B cell (primary cell): ENCODE measurements around the gene NUB1. TPM values are rescaled to one million over a fixed set of nuclear protein-coding genes. Genes with fewer than 3 reads are reported as not detected.

ENCODE experiments used
- ATAC-seq: fragments of 200-7000 bp; cut with Tn5 transposase; one replicate; pipeline ENCODE4 v1.10.0; 2021; ENCODE audit warnings: low read depth, mild to moderate bottlenecking, moderate number of reproducible peaks, moderate library complexity
- CTCF ChIA-PET: fragments of 350-600 bp; sonication (Branson Sonifier 250); formaldehyde crosslinking; loops from one replicate; lab custom pipeline; 2021; ENCODE audit warnings: antibody characterized with exemption, inconsistent platforms; lab: Charles Lee
- POLR2A ChIA-PET: fragments of 350-600 bp; sonication (Branson Sonifier 250); formaldehyde crosslinking; loops from one replicate; lab custom pipeline; 2021; ENCODE audit warnings: antibody characterized with exemption; lab: Charles Lee
- DNase-seq: peaks from one replicate; pipeline ENCODE4 v3.0.0; 2013
- H2AFZ ChIP-seq: 2 replicates; pipeline ENCODE4 v1.6.1; 2012; ENCODE audit warnings: mild to moderate bottlenecking, low read depth, low read length; ENCODE audit not compliant: insufficient read depth, poor library complexity, severe bottlenecking
- H3K27ac ChIP-seq, 2 donors: 1 replicate in 1 of 2; 2 replicates in 1 of 2; pipeline ENCODE4 v1.5.1; 2012 to 2013; ENCODE audit warnings: low read length in 2 of 2, mild to moderate bottlenecking in 2 of 2, moderate library complexity in 1 of 2
- H3K27me3 ChIP-seq, 4 experiments: fragments of 200-600 bp in 1 of 4; sonication (generic) in 1 of 4; replicated peaks in 1 of 4; 1 replicate in 2 of 4; 2 replicates in 2 of 4; pipeline versions ENCODE4 v1.6.1 to v1.7.0; 2013 to 2016; ENCODE audit warnings: low read length in 3 of 4, mild to moderate bottlenecking in 2 of 4, mixed read lengths in 1 of 4, moderate library complexity in 1 of 4; ENCODE audit not compliant: insufficient read depth in 4 of 4, control insufficient read depth in 3 of 4; ENCODE audit errors: control extremely low read depth in 1 of 4
- H3K36me3 ChIP-seq, 2 experiments: replicated peaks in 1 of 2; 1 replicate in 1 of 2; 2 replicates in 1 of 2; pipeline versions ENCODE4 v1.6.1 to v1.7.1; 2013; ENCODE audit warnings: low read length in 1 of 2; ENCODE audit not compliant: insufficient read depth in 2 of 2, control insufficient read depth in 1 of 2; ENCODE audit errors: control extremely low read depth in 1 of 2, extremely low read depth in 1 of 2
- H3K4me1 ChIP-seq, 2 donors: fragments of 200-600 bp in 1 of 2; sonication (generic) in 1 of 2; 1 replicate in 1 of 2; 2 replicates in 1 of 2; pipeline versions ENCODE4 v1.5.1 to v1.6.1; 2013 to 2017; ENCODE audit warnings: low read length in 2 of 2; ENCODE audit not compliant: control insufficient read depth in 2 of 2, insufficient read depth in 2 of 2
- H3K4me2 ChIP-seq: replicated peaks from 2 replicates; pipeline ENCODE3; 2012; ENCODE audit warnings: mild to moderate bottlenecking, low read depth, low read length; ENCODE audit not compliant: poor library complexity, severe bottlenecking
- H3K4me3 ChIP-seq, 5 experiments: fragments of 200-600 bp in 1 of 5; sonication (generic) in 1 of 5; 1 replicate in 3 of 5; 2 replicates in 2 of 5; pipeline versions ENCODE4 v1.5.1 to v1.7.0; 2011 to 2016; ENCODE audit warnings: low read length in 4 of 5, mild to moderate bottlenecking in 4 of 5, low read depth in 2 of 5, control low read depth in 1 of 5, moderate library complexity in 1 of 5; ENCODE audit not compliant: insufficient read depth in 1 of 5; ENCODE audit errors: control extremely low read depth in 1 of 5, extremely low read depth in 1 of 5
- H3K79me2 ChIP-seq: fragments of 200-600 bp; sonication (generic); one replicate; pipeline ENCODE4 v1.6.0; 2016; ENCODE audit warnings: low read length; ENCODE audit not compliant: control insufficient read depth, insufficient read depth
- H3K9ac ChIP-seq: fragments of 200-600 bp; sonication (generic); 2 replicates; pipeline ENCODE4 v1.6.1; 2017; ENCODE audit warnings: mild to moderate bottlenecking, low read length, moderate library complexity
- H3K9me3 ChIP-seq, 3 donors: one replicate each; pipeline versions ENCODE4 v1.6.1 to v1.7.1; 2013; ENCODE audit warnings: low read length in 2 of 3; ENCODE audit not compliant: control insufficient read depth in 2 of 3, insufficient read depth in 1 of 3; ENCODE audit errors: control extremely low read depth in 1 of 3
- H4K20me1 ChIP-seq: 2 replicates; pipeline ENCODE4 v1.6.0; 2012; ENCODE audit warnings: mild to moderate bottlenecking, low read length; ENCODE audit not compliant: insufficient read depth, control insufficient read depth, poor library complexity, severe bottlenecking
- H3K27ac Mint-ChIP-seq: one replicate; pipeline ENCODE4 v1.8.0; 2021; ENCODE audit warnings: mixed read lengths
- H3K27me3 Mint-ChIP-seq: one replicate; pipeline ENCODE4 v1.8.0; 2021; ENCODE audit warnings: mixed read lengths
- H3K4me1 Mint-ChIP-seq: one replicate; pipeline ENCODE4 v1.8.0; 2021; ENCODE audit warnings: mixed read lengths
- H3K4me3 Mint-ChIP-seq: one replicate; pipeline ENCODE4 v1.8.0; 2021; ENCODE audit warnings: mixed read lengths
- H3K9me3 Mint-ChIP-seq: one replicate; pipeline ENCODE4 v1.8.0; 2022; ENCODE audit warnings: mixed read lengths; ENCODE audit not compliant: insufficient read depth
- CTCF ChIP-seq: fragments of 200-600 bp; IDR thresholded peaks from one replicate; pipeline ENCODE4 v1.8.0; 2022; ENCODE audit warnings: antibody characterized with exemption, mild to moderate bottlenecking
- EZH2 ChIP-seq: IDR thresholded peaks from 2 replicates; pipeline ENCODE4 v1.6.1; 2012; ENCODE audit warnings: borderline replicate concordance, low read depth, mild to moderate bottlenecking, moderate library complexity, low read length; ENCODE audit not compliant: insufficient read depth, poor library complexity, severe bottlenecking
- WGBS: methylation state at CpG from one replicate; pipeline ENCODE4 v1.1.5; 2013; ENCODE audit warnings: missing lambda C conversion rate; ENCODE audit not compliant: insufficient coverage; 5-methylcytosine and 5-hydroxymethylcytosine counted together
- intact Hi-C: fragments of 100-400 bp; cut with micrococcal nuclease; formaldehyde crosslinking; loops from one replicate; pipeline ENCODE4 v1.10.0; 2022
- polyA plus RNA-seq: library from polyadenylated mRNA; depleted of rRNA; stranded (reverse); fragments of >200 nt; gene quantifications from 2 replicates; pipeline ENCODE4 v1.2.3, GENCODE V29; 2012
- total RNA-seq, 2 donors: library from RNA; stranded (reverse); fragments of 120-200 nt in 1 of 2; gene quantifications; 1 replicate in 1 of 2; 2 replicates in 1 of 2; pipeline versions ENCODE4 v1.2.3 to v1.2.4, GENCODE V29; 2013 to 2022

NUB1 gene
- total and polyA plus RNA-seq, 2 donors (not counting 1 experiment from before 2014, with no cell fraction given): 55.0 to 104 TPM

DNA sequence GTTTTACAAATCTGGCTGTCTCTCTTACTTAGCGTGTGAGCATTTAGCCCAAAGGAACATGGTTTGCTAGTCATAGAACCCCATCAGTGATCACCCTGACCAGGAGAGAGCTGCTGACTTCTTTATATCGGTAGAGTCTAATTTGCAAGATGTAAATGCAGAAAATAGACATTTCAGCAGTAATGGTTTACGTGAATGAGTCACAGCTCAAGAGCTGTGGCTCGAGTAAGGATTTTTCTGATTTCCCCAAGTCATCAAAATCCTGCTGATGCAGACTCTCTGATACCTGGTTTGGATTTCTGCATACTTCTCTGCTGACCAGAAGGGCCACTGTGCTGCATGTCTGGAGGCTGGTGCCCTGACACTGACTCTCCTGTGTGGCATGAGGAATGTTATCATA lies 25.7 kb downstream of the NUB1 start:
- POLR2A ChIA-PET: interaction anchor here (1.1 kb wide), 1 partner anchor 81 kb away, joined by 3 read pairs; no protein-coding TSS in a partner anchor
- peaks cover 8% of the 10 kb centered on the region for H3K4me1 Mint-ChIP-seq
- WGBS: 81% methylated on average over 3 of the region's 4 CpGs

More for the DNA sequence above, 25.7 kb downstream of the NUB1 start:
- no peak for ATAC-seq
- Mint-ChIP-seq H3K27ac (no peak overlapping the region), H3K4me3 (no peak overlapping the region), H3K9me3 (no peaks in the 10 kb centered on the region), H3K27me3 (no peaks in the 10 kb centered on the region)
- Histone ChIP-seq H3K27me3 (no peaks in the 10 kb centered on the region), H3K36me3 (peaks cover 4 to 49% of the 10 kb centered on the region in 2 experiments), H3K79me2 (peaks cover 9% of the 10 kb centered on the region), H3K4me3 (no peak overlapping the region), H3K27ac (no peak overlapping the region), H3K4me1 (peaks cover 0 to 5% of the 10 kb centered on the region in 2 donors), H3K9ac (no peak overlapping the region), H4K20me1 (peaks cover 15% of the 10 kb centered on the region), H3K4me2 (no peak overlapping the region), H3K9me3 (no peaks in the 10 kb centered on the region), H2AFZ (no peak overlapping the region)
- DNase-seq: no peak
- intact Hi-C loops: no loop called here
- CTCF ChIA-PET: interaction anchor here (1.4 to 13.4 kb wide), 4 partner anchors 13 to 81 kb away, joined by 3 to 230 read pairs (median 79); no protein-coding TSS in a partner anchor
- no peak for TF ChIP-seq EZH2
- TF ChIP-seq CTCF: no peak
